NCI-H226 (cell line): ENCODE data around the gene TGFBR2.
"Not testable (repeated sequence)": the region's sequence is repeated elsewhere in the genome, so short reads cannot be mapped to it uniquely, and the experiment has no call there.

Experiments used
- DNase-seq: peaks from one replicate; pipeline ENCODE4 v3.0.0-alpha.2; 2015

The TGFBR2 gene

DNA sequence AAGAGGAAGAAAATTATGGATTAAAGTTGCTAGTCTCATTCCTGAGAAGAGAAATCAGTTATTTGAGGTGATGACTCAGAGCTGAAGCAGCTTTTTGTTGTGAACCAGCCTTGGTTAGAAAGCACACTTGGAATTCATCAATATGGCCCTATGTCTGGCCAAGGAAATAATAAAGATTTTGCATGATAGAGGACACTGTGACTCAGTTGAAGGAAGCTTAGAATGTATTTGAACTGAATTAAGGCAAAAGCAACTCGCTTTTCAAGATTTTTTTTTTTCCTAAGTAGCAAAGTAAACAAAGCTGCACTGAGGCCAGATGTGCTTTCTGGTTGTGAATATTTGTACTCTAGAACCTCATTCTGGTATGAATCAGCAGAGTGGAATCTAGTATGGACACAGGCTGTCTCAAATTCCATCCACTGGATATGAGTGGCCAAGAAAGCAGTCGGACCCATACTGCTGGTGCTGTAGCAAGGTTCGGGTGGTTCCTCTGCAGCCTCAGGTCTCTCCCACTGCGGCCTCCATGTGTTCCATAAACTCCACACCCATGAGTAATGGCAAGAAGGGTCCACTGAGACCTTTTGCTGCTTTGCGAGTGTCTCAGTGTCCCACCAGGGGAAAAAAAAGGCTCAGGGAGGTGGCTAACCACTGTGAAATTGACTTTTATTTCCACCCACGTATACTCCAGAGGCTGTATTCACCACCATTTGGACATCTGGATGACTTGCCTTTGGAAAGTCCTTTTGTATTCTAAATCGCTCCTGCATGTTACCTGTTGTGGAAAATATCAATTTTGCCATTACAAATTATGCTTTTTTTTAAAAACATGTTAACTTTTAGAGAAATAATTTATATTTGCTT, 53.1 kb downstream of the TGFBR2 start:
- peak; percentile 71 for DNase-seq

DNA sequence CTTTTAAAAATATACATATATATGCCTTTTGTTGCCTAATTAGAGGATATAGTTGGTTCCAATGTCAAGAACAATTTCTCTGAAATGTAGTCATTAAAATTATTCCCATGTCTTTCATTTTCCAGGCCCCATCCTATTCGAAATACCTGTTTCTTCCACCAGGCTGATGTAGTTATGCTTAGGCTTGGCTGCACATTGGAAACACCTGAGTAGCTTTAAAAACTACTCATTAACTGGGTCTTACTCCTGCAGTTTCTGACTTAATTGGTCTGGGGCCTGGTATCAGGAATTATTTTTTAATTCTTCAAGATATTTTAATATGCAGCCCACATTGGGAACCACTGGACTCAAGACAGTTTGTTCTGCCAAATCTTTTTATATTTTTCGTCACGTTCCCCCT, 53.7 kb downstream of the TGFBR2 start:
- DNase-seq: no peak

DNA sequence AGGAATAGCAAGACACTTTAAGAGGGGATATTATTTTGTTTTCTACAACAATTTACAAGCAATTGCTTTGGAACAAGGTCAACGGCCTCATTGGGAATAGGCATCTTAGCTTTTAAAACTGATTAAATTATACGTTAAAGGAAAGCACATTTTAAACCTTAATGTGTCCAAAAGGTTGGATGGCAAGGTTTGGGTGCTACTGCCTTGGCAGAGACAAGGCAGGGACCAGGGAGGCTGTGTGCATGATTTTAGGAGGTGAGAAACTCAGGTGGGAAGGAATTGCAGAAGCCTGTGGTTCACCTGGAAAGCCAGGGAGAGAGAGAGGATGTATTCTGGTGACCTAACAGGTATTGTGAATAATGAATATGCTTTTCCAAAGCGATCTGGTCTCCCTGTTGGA, 54.3 kb downstream of the TGFBR2 start:
- DNase-seq: no peak

DNA sequence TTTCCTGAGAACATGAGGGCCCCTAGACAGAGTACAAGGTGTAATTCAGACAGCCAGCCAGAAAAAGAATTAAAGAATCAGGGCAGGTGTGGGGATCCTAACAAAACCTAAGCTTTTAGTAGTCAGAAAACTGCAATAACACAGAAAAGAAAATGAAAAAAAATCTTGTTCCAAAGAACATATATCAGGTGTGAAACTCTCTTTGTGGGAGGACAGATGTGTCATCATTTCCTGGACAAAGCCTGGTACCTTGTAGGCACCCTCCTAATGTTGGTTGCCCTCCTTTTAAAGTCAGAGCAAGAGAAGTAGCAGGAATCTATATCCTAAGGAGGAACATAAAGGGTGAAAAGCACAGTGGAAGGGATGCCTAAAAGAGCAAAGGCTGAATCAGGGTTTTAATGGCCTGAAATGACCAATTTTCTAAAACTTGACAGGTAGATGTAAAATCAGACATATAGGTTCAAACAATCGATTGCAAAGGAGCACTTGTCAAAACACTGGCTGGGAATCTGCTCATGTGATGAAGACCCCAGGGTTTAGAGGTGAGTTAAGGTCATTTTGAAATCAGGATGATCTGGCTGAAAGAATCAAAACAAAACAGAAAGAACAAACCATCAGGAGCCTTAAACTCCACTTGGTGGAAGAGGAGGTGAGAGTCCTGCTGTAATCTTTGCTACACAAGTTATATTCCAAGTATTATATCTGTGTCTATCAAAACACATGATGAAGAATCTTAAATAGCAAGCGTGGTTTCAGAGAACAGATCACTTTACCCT, 54.9 kb downstream of the TGFBR2 start:
- no peak for DNase-seq

DNA sequence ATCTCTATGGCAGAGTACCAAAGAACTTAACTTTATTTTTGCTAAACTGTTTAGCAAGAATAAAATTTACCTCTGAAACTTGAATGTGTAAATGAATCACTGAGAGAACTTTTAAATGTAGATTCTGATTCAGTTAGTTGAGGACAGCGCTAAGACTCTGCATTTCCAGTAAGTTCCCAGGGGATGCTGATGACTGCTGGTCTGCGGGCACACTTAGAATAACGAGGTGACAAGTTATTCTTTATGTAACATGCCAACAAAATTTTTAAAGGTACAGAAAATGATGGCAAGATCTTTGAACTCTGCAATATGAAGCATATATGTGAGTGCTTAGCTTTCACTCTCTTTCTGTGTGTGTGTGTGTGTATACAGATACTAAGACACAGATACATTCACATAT, 56.4 kb downstream of the TGFBR2 start:
- DNase-seq: no peak

DNA sequence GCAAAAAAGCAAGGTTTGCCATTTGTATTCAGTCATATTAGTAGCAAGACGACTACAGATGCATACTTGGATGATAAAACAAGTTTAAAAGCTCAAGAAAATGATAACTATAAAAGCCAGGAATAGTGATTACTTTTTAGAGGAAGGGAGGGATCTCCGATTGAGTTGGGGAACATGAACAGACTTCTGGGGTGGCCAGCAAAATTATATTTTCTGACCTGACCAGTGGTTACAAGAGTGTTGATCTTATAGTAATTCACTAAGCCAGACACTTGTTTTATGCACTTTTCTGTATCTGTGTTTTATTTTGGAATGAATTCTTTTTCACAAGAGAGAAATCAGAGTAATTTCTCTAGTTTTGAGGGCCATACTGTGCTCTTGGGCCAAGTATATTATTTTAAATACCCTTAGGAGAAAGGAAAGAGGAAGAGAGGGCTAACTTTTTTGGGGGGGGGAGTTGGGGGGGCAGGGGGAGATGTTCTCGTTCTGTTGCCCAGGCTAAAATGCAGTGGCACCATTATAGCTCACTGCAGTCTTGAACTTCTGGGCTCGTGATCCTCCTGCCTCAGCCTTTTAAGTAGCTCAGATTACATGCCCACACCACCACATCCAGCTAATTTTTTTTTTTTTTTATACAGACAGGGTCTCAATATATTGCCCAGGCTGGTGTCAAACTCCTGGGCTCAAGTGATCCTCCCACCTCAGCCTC, 57.3 kb downstream of the TGFBR2 start:
- DNase-seq: no peak

DNA sequence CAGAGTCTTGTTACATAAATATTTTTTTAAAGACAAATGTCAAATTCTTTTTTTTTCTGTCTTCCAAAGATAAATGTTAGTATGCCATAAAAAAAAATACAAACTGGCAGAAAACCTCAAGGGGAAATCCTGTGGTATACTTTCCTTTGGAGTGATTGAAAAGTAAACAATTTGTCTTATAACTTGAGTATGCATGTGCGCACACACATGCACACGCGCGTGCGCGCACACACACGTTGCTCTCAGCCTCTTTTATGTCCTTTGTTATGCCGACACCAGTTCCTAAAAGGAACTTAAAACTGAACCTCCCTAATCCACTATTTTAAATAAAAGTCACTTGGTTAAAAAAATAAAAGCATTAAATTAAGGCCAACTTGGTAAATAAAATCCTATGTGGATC, 58.1 kb downstream of the TGFBR2 start:
- DNase-seq: no peak

- DNase-seq: no peak
These were observed 58.5 kb downstream of the TGFBR2 start for GRCh38 chr3:30664884-30665283.

DNA sequence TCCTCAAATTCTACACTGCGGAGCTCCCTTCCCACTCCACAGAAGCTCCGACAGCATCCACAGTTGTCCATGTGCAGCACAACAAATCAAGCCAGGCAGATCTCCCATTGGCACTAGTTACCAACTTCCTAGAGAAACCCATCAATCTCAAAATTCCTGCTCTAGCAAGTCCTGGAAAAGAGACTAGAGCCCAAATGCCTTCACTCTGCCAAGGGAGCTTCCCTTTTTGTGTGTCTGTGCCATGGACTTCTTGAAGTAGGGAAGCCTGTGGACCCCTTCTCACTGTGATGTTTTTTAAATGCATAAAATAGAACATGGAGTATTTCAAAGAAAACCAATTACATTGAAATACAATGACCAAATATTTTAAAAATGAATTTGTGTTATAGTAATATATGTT, 59.1 kb downstream of the TGFBR2 start:
- no peak for DNase-seq

DNA sequence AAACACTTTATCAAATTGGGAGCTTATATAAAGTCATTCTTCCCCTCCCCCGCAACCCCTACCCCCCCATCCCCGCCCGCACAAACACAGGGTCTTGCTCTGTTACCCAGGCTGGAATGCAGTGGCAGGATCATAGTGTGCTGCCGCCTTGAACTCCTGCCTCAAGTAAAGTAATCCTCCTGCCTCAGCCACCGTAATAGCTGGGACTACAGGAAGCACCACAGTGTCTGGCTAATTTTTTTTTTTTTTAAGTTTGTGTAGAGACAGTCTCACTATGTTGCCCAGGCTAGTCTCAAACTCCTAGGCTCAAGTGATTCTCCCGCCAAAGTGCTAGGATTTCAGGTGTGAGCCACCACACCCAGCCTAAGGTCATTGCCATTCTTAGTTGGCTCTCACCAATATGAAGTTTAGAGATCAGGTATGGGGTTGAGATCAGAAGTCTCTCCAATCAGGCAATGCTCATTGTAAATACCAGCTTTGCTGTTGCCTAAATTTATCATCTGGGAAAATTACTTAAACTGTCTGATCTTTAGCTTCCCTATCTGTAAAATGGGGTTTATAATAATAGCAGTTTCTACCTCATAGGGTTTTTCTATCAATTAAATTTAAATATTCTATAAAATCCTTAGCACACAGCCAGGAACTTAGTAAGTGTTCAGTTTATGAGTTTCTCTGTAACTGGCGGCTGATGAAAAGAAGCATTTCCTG, 60.3 kb downstream of the TGFBR2 start:
- DNase-seq: no peak

GRCh38 chr3:30667280-30667651, 60.9 kb downstream of the TGFBR2 start:
- DNase-seq: no peak

DNA sequence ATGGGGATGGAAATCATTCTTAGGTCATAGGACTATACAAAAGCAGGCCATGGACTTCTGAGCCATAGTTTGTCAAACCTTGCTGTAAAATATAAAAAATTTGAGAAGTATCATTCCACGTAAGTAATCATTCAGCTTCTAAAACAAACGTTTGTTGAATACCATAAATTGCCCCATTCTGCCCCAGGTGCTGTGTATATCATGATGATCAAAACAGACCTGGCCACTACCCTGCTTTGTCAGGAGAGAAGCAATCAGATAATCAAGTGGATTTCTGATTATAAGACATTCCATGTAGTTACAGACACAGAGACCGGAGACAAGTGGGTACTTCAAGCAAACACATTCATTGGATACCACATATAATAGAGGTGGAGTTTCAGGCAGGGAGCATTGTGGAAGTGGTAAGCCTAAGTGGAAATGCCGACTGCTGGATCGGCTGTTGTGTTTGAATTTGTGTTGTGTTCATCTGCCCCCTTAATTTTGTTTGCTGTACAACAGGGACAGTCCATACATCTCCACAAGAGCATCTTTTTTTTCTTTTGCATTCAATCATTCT, 61.7 kb downstream of the TGFBR2 start:
- DNase-seq: no peak

GRCh38 chr3:30669360-30669934, 63.0 kb downstream of the TGFBR2 start:
- DNase-seq: not testable (repeated sequence)

DNA sequence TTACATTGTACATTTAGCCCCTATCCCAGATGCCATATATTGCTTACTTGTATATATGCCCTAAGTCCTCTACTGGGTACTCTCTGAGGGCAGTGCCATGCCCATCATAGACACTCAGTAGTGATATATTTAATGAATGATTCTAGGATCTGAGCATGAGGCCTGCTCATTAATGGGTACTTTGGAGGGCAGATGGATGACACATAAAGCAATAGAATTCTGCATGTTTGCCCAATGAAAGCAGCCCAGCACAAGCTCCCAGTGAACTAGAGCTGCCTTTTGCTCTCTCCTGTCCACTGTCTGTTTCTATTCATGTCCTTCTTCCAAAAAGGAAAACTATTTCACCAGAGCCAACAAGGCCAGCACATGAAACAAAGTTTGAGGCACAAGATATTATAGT, 63.9 kb downstream of the TGFBR2 start:
- DNase-seq: no peak

DNA sequence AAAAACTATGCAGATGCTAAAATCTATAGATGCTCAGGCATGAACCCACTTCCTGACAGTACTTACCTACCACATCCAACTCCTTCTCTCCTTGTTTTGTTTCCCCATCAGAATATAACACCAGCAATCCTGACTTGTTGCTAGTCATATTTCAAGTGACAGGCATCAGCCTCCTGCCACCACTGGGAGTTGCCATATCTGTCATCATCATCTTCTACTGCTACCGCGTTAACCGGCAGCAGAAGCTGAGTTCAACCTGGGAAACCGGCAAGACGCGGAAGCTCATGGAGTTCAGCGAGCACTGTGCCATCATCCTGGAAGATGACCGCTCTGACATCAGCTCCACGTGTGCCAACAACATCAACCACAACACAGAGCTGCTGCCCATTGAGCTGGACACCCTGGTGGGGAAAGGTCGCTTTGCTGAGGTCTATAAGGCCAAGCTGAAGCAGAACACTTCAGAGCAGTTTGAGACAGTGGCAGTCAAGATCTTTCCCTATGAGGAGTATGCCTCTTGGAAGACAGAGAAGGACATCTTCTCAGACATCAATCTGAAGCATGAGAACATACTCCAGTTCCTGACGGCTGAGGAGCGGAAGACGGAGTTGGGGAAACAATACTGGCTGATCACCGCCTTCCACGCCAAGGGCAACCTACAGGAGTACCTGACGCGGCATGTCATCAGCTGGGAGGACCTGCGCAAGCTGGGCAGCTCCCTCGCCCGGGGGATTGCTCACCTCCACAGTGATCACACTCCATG, 65.3 kb downstream of the TGFBR2 start:
- no peak for DNase-seq

- DNase-seq: no peak
These were observed 65.9 kb downstream of the TGFBR2 start for GRCh38 chr3:30672287-30672735.

DNA sequence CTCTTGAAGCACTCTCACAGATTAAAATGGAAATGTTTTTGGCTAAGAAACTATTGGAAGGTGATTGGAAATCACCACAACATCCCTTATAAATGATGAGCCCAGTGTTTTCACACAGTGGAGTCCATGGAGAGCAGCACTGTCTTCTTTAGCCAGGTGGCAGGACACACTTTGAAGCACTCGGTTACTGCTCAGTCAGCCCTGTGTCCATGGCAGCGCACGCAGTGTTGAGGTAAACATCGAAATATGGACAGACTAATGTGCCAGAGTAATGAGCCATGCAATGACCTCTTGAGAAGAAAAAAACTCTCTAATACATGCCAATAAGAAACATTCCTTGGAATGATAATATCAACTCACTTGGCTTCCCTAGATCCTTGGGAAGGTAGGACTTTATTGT, 66.6 kb downstream of the TGFBR2 start:
- DNase-seq: no peak

DNA sequence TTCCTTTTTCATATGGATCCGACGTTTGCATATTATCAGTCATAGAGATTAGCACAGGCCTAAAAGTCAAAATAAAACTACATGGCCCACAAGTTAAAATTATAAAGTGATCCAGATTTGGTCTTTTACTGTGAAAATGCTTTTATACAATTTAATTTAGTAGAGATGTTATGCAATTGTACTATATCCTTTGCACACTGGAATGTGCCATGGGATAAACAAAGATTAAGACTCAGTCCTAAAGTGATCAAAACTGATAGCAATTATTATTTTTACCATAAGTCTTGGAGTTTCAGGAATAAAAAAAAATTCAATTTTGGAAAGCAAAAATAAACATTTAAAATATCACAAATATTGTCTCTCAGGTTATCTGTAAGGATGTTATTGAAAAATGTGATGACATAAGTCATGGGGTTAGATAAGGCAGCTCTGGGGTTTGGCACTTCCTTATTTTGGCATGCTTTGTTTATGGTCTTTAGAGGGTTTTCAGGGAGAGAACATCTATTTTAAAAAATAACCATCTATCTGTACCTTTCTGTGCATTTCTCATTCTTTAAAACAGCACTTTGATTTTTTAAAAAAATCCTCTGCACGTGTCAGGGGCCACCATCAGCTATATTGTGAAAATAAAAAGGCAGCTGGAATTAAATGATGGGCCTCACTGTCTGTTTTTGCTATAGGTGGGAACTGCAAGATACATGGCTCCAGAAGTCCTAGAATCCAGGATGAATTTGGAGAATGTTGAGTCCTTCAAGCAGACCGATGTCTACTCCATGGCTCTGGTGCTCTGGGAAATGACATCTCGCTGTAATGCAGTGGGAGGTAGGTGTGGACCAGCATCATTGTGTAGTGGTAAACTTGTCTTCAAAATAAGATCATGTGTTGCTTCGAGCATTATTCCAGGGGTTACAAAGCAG, 67.3 kb downstream of the TGFBR2 start:
- no peak for DNase-seq

GRCh38 chr3:30675006-30675405, 68.6 kb downstream of the TGFBR2 start:
- DNase-seq: no peak

GRCh38 chr3:30675774-30676173, 69.4 kb downstream of the TGFBR2 start:
- DNase-seq: no peak
